PC-3 (cell line): ENCODE results near the gene FAM174B. TPM values are rescaled to one million over a fixed set of nuclear protein-coding genes. Genes with fewer than 3 reads are reported as not detected.

Source experiments
- ATAC-seq: fragments of 200-7000 bp; cut with Tn5 transposase; 2 replicates; pipeline ENCODE4 v1.9.1; 2020; ENCODE audit warnings: mild to moderate bottlenecking, moderate library complexity
- Bru-seq: library from RNA; stranded (reverse); fragments of 400-500 nt; gene quantifications from one replicate; lab custom pipeline; 2021; lab: Mats Ljungman, UMichigan
- BruChase-seq, 2 experiments: library from RNA; stranded (reverse); fragments of 400-500 nt; gene quantifications; one replicate each; lab custom pipeline; 2021; lab: Mats Ljungman, UMichigan
- BruUV-seq: library from RNA; stranded (reverse); fragments of 400-500 nt; replicated peaks from 2 replicates; lab custom pipeline; 2021; lab: Mats Ljungman, UMichigan
- CTCF ChIA-PET: fragments of 300-600 bp; sonication (Branson Sonifier 250); formaldehyde crosslinking; loops from one replicate; lab custom pipeline; 2022; ENCODE audit warnings: antibody characterized with exemption; lab: Charles Lee
- POLR2A ChIA-PET: fragments of 300-600 bp; sonication (Branson Sonifier 250); formaldehyde crosslinking; loops from one replicate; lab custom pipeline; 2022; ENCODE audit warnings: antibody characterized with exemption; ENCODE audit not compliant: unreplicated experiment; lab: Charles Lee
- DNase-seq: peaks from one replicate; pipeline ENCODE4 v3.0.0-alpha.2; 2015
- H2AFZ ChIP-seq: fragments of 300-600 bp; sonication (generic); 2 replicates; pipeline ENCODE4 v1.6.0; 2016; ENCODE audit warnings: antibody characterized with exemption, low read length
- H3F3A ChIP-seq: fragments of 300-600 bp; sonication (generic); one replicate; pipeline ENCODE4 v1.6.0; 2017; ENCODE audit warnings: antibody characterized with exemption, low read length, control low read depth, mild to moderate bottlenecking; ENCODE audit not compliant: unreplicated experiment
- H3K27ac ChIP-seq: fragments of 300-600 bp; sonication (generic); 2 replicates; pipeline ENCODE4 v1.5.1; 2016; ENCODE audit warnings: mild to moderate bottlenecking, low read length
- H3K27me3 ChIP-seq: fragments of 300-600 bp; sonication (generic); 2 replicates; pipeline ENCODE4 v1.6.1; 2016; ENCODE audit warnings: low read length, mixed read lengths
- H3K36me3 ChIP-seq: fragments of 300-600 bp; sonication (generic); 2 replicates; pipeline ENCODE4 v1.6.1; 2016; ENCODE audit warnings: low read depth, mixed run types, low read length, mixed read lengths
- H3K4me1 ChIP-seq: fragments of 300-600 bp; sonication (generic); 2 replicates; pipeline ENCODE4 v1.5.1; 2016; ENCODE audit warnings: low read length; ENCODE audit not compliant: insufficient read depth
- H3K4me2 ChIP-seq: fragments of 300-600 bp; sonication (generic); 2 replicates; pipeline ENCODE4 v1.6.0; 2016; ENCODE audit warnings: low read length
- H3K4me3 ChIP-seq: fragments of 300-600 bp; sonication (generic); 2 replicates; pipeline ENCODE4 v1.5.1; 2016; ENCODE audit warnings: mild to moderate bottlenecking, low read length, mixed read lengths
- H3K79me2 ChIP-seq: fragments of 300-600 bp; sonication (generic); 2 replicates; pipeline ENCODE4 v1.6.1; 2017; ENCODE audit warnings: low read length, mixed read lengths
- H3K9ac ChIP-seq: fragments of 300-600 bp; sonication (generic); 2 replicates; pipeline ENCODE4 v1.6.0; 2016; ENCODE audit warnings: mild to moderate bottlenecking, low read length
- H3K9me2 ChIP-seq: fragments of 300-600 bp; sonication (generic); replicated peaks from 2 replicates; pipeline ENCODE4 v1.6.1; 2016; ENCODE audit warnings: mixed run types, low read length, mixed read lengths
- H3K9me3 ChIP-seq: fragments of 300-600 bp; sonication (generic); 2 replicates; pipeline ENCODE4 v1.6.1; 2016; ENCODE audit warnings: low read length, mixed read lengths
- H4K20me1 ChIP-seq: fragments of 300-600 bp; sonication (generic); 2 replicates; pipeline ENCODE4 v1.6.1; 2016; ENCODE audit warnings: low read length, mixed read lengths
- CTCF ChIP-seq: fragments of 300-600 bp; sonication (generic); conservative IDR thresholded peaks from 2 replicates; pipeline ENCODE4 v1.5.1; 2017; ENCODE audit warnings: antibody characterized with exemption, low read depth, mild to moderate bottlenecking, low read length
- EZH2 ChIP-seq: fragments of 300-600 bp; sonication (generic); IDR thresholded peaks from one replicate; pipeline ENCODE4 v1.6.1; 2017; ENCODE audit warnings: antibody characterized with exemption, mild to moderate bottlenecking, low read length; ENCODE audit not compliant: unreplicated experiment
- EZH2phosphoT487 ChIP-seq: fragments of 300-600 bp; sonication (generic); IDR thresholded peaks from 2 replicates; pipeline ENCODE4 v1.6.1; 2018; ENCODE audit warnings: mild to moderate bottlenecking, antibody characterized with exemption, low read length, borderline replicate concordance
- intact Hi-C: fragments of 100-400 bp; cut with micrococcal nuclease; formaldehyde crosslinking; loops from 2 replicates; pipeline ENCODE4 v1.9.0; 2023
- long read RNA-seq: library from polyadenylated mRNA; unstranded; transcript quantifications from one replicate; pipeline ENCODE4 v2.0.0, GENCODE V29; 2021; ENCODE audit not compliant: unreplicated experiment
- total RNA-seq: library from RNA; depleted of rRNA; stranded (reverse); fragments of >200 nt; gene quantifications from 2 replicates; pipeline ENCODE4 v1.2.3, GENCODE V29; 2014; rRNA removed

The FAM174B gene
- total RNA-seq (9.6 and 14.2 TPM in 2 replicates), Bru-seq, nascent RNA (percentile 42 among the genes with signal in this experiment), BruChase-seq, experiment 1, labeled RNA remaining after a 6-hour chase (percentile 40 among the genes with signal in this experiment), BruChase-seq, experiment 2, labeled RNA remaining after a 2-hour chase (percentile 36 among the genes with signal in this experiment)
- long read RNA-seq, transcript FAM174B-201 (3 exons, 2,792 nt) = major isoform, 24 of 30 reads
- long read RNA-seq, partial matches to known transcripts = 0 of 30 reads
- long read RNA-seq, other reads (novel, unspliced or antisense) = 5 of 30 reads

GRCh38 chr15:92655178-92655995 is at the start of gene FAM174B:
Gene FAM174B (minus strand): TSS chr15:92655775.
- no TSS peak for BruUV-seq
- H3K4me1 ChIP-seq = peaks cover 35% of the 10 kb centered on the region
- peaks cover 47% of the 10 kb centered on the region for H3K79me2 ChIP-seq
- H3F3A ChIP-seq = no peaks in the 10 kb centered on the region
- CTCF ChIA-PET = no interaction called here
- peak; percentile 58 for ATAC-seq
- H2AFZ ChIP-seq = peak within 1 kb of the TSS; percentile 75
- H3K9ac ChIP-seq = peak within 1 kb of the TSS; percentile 59
- intact Hi-C loops = no loop called here
- no peaks in the 10 kb centered on the region for H4K20me1 ChIP-seq
- peak within 1 kb of the TSS; percentile 13; the same call in 1 of the 2 replicates for H3K27ac ChIP-seq
- peak; percentile 53 for DNase-seq
- POLR2A ChIA-PET = no interaction called here
- TF ChIP-seq EZH2 (no peak), CTCF (no peak), EZH2phosphoT487 (no peak)
- no peaks in the 10 kb centered on the region for H3K27me3 ChIP-seq
- no peaks in the 10 kb centered on the region for H3K9me2 ChIP-seq
- H3K9me3 ChIP-seq = no peaks in the 10 kb centered on the region
- H3K4me2 ChIP-seq = peak within 1 kb of the TSS; percentile 81
- H3K4me3 ChIP-seq = peak within 1 kb of the TSS; percentile 74
- H3K36me3 ChIP-seq = no peaks in the 10 kb centered on the region; the same call in 1 of the 2 replicates

GRCh38 chr15:92696096-92696495 is 40.5 kb upstream of the FAM174B start:
- POLR2A ChIA-PET = no interaction called here
- Histone ChIP-seq H3F3A (no peaks in the 10 kb centered on the region), H3K9me3 (no peaks in the 10 kb centered on the region), H3K4me2 (no peak overlapping the region), H3K9ac (no peak overlapping the region), H3K4me1 (no peaks in the 10 kb centered on the region), H3K9me2 (no peaks in the 10 kb centered on the region), H4K20me1 (no peaks in the 10 kb centered on the region), H3K27me3 (peaks cover 21% of the 10 kb centered on the region), H3K36me3 (no peaks in the 10 kb centered on the region), H3K27ac (no peak overlapping the region), H2AFZ (no peak overlapping the region), H3K4me3 (no peak overlapping the region), H3K79me2 (no peaks in the 10 kb centered on the region)
- CTCF ChIA-PET = interaction anchor here (0.6 kb wide), 1 partner anchor 15 kb away, joined by 6 read pairs; no protein-coding TSS in a partner anchor
- TF ChIP-seq CTCF = no peak
- no peak for TF ChIP-seq EZH2phosphoT487
- TF ChIP-seq EZH2 = no peak
- intact Hi-C loops = no loop called here
- BruUV-seq = no TSS peak
- ATAC-seq (no peak), DNase-seq (no peak)
